GM12873 (cell line): Measurements from ENCODE around the gene ATP6V1G1.

ENCODE experiments used
- CTCF ChIP-seq: IDR thresholded peaks from 2 replicates; pipeline ENCODE4 v1.5.1; 2012; ENCODE audit warnings: low read depth, mild to moderate bottlenecking, moderate library complexity, low read length, control low read depth; ENCODE audit not compliant: insufficient read depth; ENCODE audit errors: missing control alignments

Gene ATP6V1G1

DNA sequence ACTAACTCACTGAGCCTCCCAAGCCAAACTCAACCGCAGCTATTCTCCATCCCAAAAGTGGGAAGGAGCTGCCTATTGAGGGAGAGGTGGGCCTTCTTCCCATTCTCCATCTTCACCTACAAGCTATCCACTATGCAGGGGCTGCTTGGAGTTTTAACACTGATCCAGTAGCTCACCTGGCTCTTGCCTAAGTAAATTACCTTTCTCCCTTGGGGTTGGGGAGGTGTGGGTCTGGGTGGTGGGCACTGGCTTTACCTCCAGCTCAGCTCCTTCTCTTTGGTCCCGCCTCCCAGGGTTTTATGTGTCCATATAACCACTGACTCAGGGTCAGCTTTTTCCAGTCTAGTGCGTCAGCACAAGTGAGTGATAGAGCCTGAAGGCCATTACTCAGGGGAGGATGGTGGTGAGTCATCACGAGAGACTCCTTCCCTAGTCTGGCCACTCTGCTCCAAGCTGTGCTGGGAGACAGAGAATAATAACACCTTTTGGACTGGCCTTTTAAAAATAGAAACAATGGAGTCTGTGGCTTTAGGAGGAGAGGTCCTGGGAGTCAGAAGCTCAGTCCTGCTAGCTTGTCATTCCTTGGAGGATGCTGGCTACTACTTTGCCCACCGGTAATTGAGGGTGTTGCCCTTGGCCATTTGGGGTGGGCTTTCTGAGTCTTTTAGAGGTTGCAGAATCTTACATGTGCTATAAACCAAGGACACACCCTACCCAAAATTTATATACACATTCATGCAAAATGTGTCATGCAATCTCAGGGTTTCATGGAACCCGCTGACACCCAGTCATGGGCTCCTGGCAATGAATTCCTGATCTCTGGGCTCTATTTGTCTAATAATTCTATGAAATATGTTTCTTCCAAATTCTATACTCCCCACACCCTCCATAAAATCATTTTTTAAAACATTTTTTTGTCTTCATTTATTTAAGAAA lies 35.6 kb upstream of the ATP6V1G1 start:
- no peak for TF ChIP-seq CTCF

DNA sequence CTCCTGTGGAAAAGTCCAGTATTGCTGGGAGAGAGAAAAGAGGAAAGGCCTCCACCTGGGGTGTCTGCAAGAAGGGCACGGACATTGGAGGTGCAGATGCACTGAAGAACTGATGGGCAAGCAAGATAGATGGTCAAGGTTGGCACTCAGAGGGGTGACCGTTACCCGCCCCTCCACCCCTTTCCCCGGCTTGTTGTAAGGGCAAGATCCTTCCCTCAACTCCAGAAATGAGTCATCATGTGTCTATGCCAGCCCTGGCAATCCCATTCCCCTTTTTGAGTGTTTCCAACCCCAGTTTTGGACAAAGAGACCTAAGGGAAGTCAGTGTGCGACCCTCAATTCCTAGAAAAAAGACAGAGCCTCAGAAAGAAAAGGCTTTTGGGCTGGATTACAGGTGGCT lies 34.9 kb upstream of the ATP6V1G1 start:
- no peak for TF ChIP-seq CTCF

DNA sequence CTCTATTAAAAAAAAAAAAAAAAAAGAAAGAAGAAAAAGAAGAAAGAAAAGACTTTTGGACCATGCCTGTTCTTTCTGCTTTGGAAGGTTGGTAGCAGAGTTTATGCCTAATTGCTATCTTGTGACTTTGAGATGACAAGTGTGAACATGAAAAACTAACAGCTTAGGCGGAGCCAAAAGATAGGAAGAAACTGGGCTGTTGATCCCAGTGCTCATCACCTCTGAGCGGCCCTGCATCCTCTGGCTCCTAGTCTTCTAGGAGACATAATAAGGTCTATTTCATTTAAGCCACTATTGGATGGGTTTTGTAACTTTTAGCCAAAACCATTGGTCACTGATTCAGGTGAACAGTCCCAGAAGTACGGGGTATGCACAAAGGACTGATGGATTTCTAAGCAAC lies 34.4 kb upstream of the ATP6V1G1 start:
- no peak for TF ChIP-seq CTCF

GRCh38 chr9:114555696-114556095 lies 31.9 kb upstream of the ATP6V1G1 start:
- TF ChIP-seq CTCF: no peak

- TF ChIP-seq CTCF: no peak
These were observed 29.4 kb upstream of the ATP6V1G1 start for GRCh38 chr9:114558027-114558675.

DNA sequence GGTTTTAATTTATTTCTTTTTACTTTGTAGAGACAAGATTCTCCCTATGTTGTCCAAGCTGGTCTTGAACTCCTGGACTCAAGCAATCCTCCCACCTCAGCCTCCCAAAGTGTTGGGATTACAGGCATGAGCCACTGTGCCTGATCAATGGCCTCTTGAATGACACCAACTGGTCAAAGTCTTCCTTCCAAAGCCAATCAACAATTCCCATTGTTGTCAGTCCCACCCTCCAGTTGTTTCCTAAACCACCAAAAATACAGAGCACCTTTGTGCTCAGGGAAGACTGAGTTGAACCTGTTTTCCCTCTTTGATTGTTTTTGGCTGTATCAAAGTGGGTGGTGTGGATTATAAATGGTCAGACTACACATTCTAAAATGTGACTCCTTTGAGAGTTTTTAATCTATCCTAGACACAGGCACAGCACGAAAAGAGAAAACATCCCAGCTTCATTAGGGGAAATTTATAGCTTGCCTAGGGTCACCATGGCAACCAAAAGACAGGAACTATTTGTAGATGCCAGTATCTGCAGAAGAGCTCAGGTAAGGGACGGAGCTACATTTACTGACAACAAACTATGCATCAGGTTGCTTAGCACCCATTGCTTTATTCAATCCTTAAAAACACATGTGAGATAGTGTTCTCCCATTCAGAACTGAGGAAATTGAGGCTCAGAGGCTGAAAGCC lies 27.6 kb upstream of the ATP6V1G1 start:
- TF ChIP-seq CTCF: no peak

DNA sequence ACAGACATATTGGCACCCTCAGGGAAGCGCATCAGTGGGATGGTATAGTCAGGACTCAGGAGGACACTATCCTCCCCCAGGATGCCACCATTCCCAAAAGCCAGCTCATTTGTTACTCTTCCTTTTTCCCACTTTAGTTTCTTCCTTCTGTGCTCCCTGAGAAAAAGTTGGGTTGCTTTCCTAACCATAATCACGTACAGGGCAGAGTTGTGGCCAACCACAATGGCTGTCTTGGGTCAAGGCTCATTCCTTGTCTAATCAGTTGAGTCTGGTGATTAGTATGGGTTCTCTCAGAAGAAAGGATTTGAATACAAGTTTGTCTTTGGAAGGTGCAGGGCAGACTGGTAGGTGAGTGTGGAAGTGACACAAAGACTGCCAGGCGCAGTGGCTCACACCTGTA lies 26.6 kb upstream of the ATP6V1G1 start:
- no peak for TF ChIP-seq CTCF
